ENCODE measurements around the gene FCRL3. TPM values are rescaled to one million over a fixed set of nuclear protein-coding genes. Genes with fewer than 3 reads are reported as not detected.

FCRL3 gene
- total RNA-seq, 2 donors from 2014 or later = 0.16 to 0.49 TPM

GRCh38 chr1:157697781-157698569, 2.6 kb downstream of the FCRL3 start:
- Histone ChIP-seq H3K9ac (ENCODE audit: low read depth in 2 of 2, low read length in 2 of 2) (no peak overlapping the region), H3K27ac (no peak overlapping the region), H3K27me3 (no peaks in the 10 kb centered on the region), H3K36me3 (no peaks in the 10 kb centered on the region), H3K4me3 (no peak overlapping the region), H3K4me1 (no peaks in the 10 kb centered on the region), H3K9me3 (no peaks in the 10 kb centered on the region)
- no peak for TF ChIP-seq CTCF (IDR thresholded peaks at IDR 0.05)
- DNase-seq = no peak
- intact Hi-C loops (cut with DNase I) = no loop called here

- no peak overlapping the region for H3K9ac ChIP-seq (ENCODE audit: low read depth in 2 of 2, low read length in 2 of 2)
- intact Hi-C loops (cut with DNase I) = no loop called here
- no peak for DNase-seq
- no peaks in the 10 kb centered on the region for H3K9me3 ChIP-seq
- H3K27me3 ChIP-seq = no peaks in the 10 kb centered on the region
- no peaks in the 10 kb centered on the region for H3K36me3 ChIP-seq
- no peak overlapping the region for H3K4me3 ChIP-seq
- H3K4me1 ChIP-seq = no peaks in the 10 kb centered on the region
- TF ChIP-seq CTCF (IDR thresholded peaks at IDR 0.05) = no peak
- H3K27ac ChIP-seq = no peak overlapping the region
Measured at GRCh38 chr1:157696966-157697628, 3.5 kb downstream of the FCRL3 start.

- Histone ChIP-seq H3K9ac (ENCODE audit: low read depth in 2 of 2, low read length in 2 of 2) (no peak overlapping the region), H3K4me1 (no peaks in the 10 kb centered on the region), H3K9me3 (no peaks in the 10 kb centered on the region), H3K27ac (no peak overlapping the region), H3K4me3 (no peak overlapping the region), H3K27me3 (no peaks in the 10 kb centered on the region), H3K36me3 (no peaks in the 10 kb centered on the region)
- intact Hi-C loops (cut with DNase I) = no loop called here
- no peak for DNase-seq
- no peak for TF ChIP-seq CTCF (IDR thresholded peaks at IDR 0.05)
Measured at GRCh38 chr1:157695417-157695816, 5.2 kb downstream of the FCRL3 start.

- H3K27ac ChIP-seq = no peak overlapping the region
- H3K4me3 ChIP-seq = no peak overlapping the region
- no peaks in the 10 kb centered on the region for H3K4me1 ChIP-seq
- peak; percentile 22 for TF ChIP-seq CTCF (IDR thresholded peaks at IDR 0.05)
- no peak for DNase-seq
- no peak overlapping the region for H3K9ac ChIP-seq (ENCODE audit: low read depth in 2 of 2, low read length in 2 of 2)
- H3K9me3 ChIP-seq = no peaks in the 10 kb centered on the region
- no peaks in the 10 kb centered on the region for H3K36me3 ChIP-seq
- H3K27me3 ChIP-seq = no peaks in the 10 kb centered on the region
- intact Hi-C loops (cut with DNase I) = no loop called here
Measured at GRCh38 chr1:157691285-157691920, 9.2 kb downstream of the FCRL3 start.

GRCh38 chr1:157682710-157683437, 17.7 kb downstream of the FCRL3 start:
- DNase-seq = no peak
- H3K4me1 ChIP-seq = no peaks in the 10 kb centered on the region
- no peaks in the 10 kb centered on the region for H3K36me3 ChIP-seq
- H3K4me3 ChIP-seq = no peak overlapping the region
- intact Hi-C loops (cut with DNase I) = no loop called here
- no peak overlapping the region for H3K27ac ChIP-seq
- H3K9ac ChIP-seq (ENCODE audit: low read depth in 2 of 2, low read length in 2 of 2) = no peak overlapping the region
- no peak for TF ChIP-seq CTCF (IDR thresholded peaks at IDR 0.05)
- no peaks in the 10 kb centered on the region for H3K9me3 ChIP-seq
- no peaks in the 10 kb centered on the region for H3K27me3 ChIP-seq
